ENCODE results near the gene RCL1. TPM values are rescaled to one million over a fixed set of nuclear protein-coding genes. Genes with fewer than 3 reads are reported as not detected.

RCL1 gene
- polyA plus RNA-seq, 1 donor (not counting 4 experiments of a cell fraction or from before 2014, with no cell fraction given), result 16.6 TPM

DNA sequence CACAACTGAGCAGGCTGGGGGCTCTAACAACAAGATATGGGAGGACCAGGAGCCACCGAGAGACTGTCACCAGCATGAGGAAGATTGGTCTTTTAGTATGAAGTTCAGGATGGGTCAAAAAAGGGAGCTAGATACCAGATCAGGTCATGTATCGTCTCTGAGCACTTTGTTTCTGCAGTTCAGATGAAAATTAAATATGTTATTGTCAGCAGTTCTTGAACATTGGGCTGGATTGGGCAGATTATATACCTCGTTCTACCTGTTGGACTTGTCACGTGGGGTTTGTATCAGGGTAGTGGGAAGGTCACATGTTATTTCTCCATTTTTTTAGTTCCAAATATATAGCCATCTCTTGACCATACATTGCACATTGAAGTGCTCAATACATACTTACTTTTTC, 47.3 kb downstream of the RCL1 start:
- Histone ChIP-seq H3K36me3 (ENCODE audit: control insufficient read depth in 2 of 2, extremely low read depth in 1 of 2, insufficient read depth in 2 of 2, low read length in 2 of 2) (peaks cover 5 to 8% of the 10 kb centered on the region in 2 experiments), H3K4me2 (ENCODE audit: control insufficient read depth, extremely low read depth, insufficient read depth, low read depth, low read length) (no peak overlapping the region), H4K20me1 (ENCODE audit: control insufficient read depth, extremely low read depth, insufficient read depth, low read length) (no peaks in the 10 kb centered on the region), H3K4me3 (ENCODE audit: control insufficient read depth in 2 of 3, extremely low read depth in 1 of 3, insufficient read depth in 2 of 3, low read depth in 1 of 3, low read length in 3 of 3) (no peak overlapping the region), H3K27me3 (ENCODE audit: control insufficient read depth, extremely low read depth, insufficient read depth, low read length) (no peaks in the 10 kb centered on the region), H3K79me2 (ENCODE audit: control insufficient read depth, insufficient read depth, low read length) (peaks cover 2% of the 10 kb centered on the region), H3K27ac (ENCODE audit: control insufficient read depth, insufficient read depth, low read length) (no peak overlapping the region), H2AFZ (ENCODE audit: control insufficient read depth, low read length) (no peak overlapping the region), H3K4me1 (ENCODE audit: control insufficient read depth, extremely low read depth, insufficient read depth, low read length) (no peaks in the 10 kb centered on the region), H3K9me3 (ENCODE audit: control insufficient read depth, low read depth, low read length) (no peaks in the 10 kb centered on the region), H3K9ac (ENCODE audit: control insufficient read depth, extremely low read depth, insufficient read depth, low read length) (no peak overlapping the region), H3K9me1 (ENCODE audit: control insufficient read depth, extremely low read depth, insufficient read depth, low read length) (no peaks in the 10 kb centered on the region)
- no peak for FAIRE-seq
- DNase-seq (ENCODE audit: low read depth, low spot score), result no peak
- dilution Hi-C loops (cut with MboI; ENCODE audit: extremely low pct_ligation_motif_present, low sequenced_read_pairs), result no loop called here
- TF ChIP-seq, protein P1, sequence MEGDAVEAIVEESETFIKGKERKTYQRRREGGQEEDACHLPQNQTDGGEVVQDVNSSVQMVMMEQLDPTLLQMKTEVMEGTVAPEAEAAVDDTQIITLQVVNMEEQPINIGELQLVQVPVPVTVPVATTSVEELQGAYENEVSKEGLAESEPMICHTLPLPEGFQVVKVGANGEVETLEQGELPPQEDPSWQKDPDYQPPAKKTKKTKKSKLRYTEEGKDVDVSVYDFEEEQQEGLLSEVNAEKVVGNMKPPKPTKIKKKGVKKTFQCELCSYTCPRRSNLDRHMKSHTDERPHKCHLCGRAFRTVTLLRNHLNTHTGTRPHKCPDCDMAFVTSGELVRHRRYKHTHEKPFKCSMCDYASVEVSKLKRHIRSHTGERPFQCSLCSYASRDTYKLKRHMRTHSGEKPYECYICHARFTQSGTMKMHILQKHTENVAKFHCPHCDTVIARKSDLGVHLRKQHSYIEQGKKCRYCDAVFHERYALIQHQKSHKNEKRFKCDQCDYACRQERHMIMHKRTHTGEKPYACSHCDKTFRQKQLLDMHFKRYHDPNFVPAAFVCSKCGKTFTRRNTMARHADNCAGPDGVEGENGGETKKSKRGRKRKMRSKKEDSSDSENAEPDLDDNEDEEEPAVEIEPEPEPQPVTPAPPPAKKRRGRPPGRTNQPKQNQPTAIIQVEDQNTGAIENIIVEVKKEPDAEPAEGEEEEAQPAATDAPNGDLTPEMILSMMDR (optimal IDR thresholded peaks at IDR 0.05 in 1 of 3, IDR thresholded peaks at IDR 0.05 in 1 of 3, conservative IDR thresholded peaks at IDR 0.05 in 1 of 3; ENCODE audit: extremely low read depth in 1 of 3, insufficient read depth in 2 of 3, low read length in 3 of 3), result no peak
- no peak for TF ChIP-seq EZH2 (IDR thresholded peaks at IDR 0.05; ENCODE audit: low read length)

DNA sequence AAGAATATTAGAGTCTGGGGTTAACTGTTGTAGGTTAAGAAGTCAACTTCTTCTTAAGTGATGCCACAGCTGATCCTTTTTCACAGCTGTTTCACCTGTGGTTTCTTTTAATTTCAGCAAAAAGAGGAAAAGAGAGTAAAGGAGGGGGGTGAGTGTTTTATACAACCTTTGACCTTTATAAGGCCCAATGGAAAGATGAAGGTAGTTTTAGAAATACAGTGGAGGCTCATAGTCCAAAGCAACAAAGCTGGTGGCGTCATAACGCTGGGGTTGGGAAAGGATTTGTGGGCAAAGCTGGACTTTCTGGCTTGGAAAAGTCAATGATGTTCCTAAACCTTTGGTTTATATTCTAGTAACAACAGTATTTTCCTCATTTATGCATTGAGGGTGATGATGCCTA, 49.5 kb downstream of the RCL1 start:
- dilution Hi-C loops (cut with MboI; ENCODE audit: extremely low pct_ligation_motif_present, low sequenced_read_pairs), result no loop called here
- Histone ChIP-seq H3K9me3 (ENCODE audit: control insufficient read depth, low read depth, low read length) (no peaks in the 10 kb centered on the region), H3K4me1 (ENCODE audit: control insufficient read depth, extremely low read depth, insufficient read depth, low read length) (no peaks in the 10 kb centered on the region), H3K9ac (ENCODE audit: control insufficient read depth, extremely low read depth, insufficient read depth, low read length) (no peak overlapping the region), H2AFZ (ENCODE audit: control insufficient read depth, low read length) (no peak overlapping the region), H3K79me2 (ENCODE audit: control insufficient read depth, insufficient read depth, low read length) (no peaks in the 10 kb centered on the region), H3K9me1 (ENCODE audit: control insufficient read depth, extremely low read depth, insufficient read depth, low read length) (no peaks in the 10 kb centered on the region), H3K4me3 (ENCODE audit: control insufficient read depth in 2 of 3, extremely low read depth in 1 of 3, insufficient read depth in 2 of 3, low read depth in 1 of 3, low read length in 3 of 3) (no peak overlapping the region), H4K20me1 (ENCODE audit: control insufficient read depth, extremely low read depth, insufficient read depth, low read length) (no peaks in the 10 kb centered on the region), H3K27me3 (ENCODE audit: control insufficient read depth, extremely low read depth, insufficient read depth, low read length) (no peaks in the 10 kb centered on the region), H3K36me3 (ENCODE audit: control insufficient read depth in 2 of 2, extremely low read depth in 1 of 2, insufficient read depth in 2 of 2, low read length in 2 of 2) (peaks cover 9 to 11% of the 10 kb centered on the region in 2 experiments), H3K27ac (ENCODE audit: control insufficient read depth, insufficient read depth, low read length) (no peak overlapping the region), H3K4me2 (ENCODE audit: control insufficient read depth, extremely low read depth, insufficient read depth, low read depth, low read length) (no peak overlapping the region)
- DNase-seq (ENCODE audit: low read depth, low spot score) (no peak), FAIRE-seq (no peak)
- TF ChIP-seq EZH2 (IDR thresholded peaks at IDR 0.05; ENCODE audit: low read length), result no peak
- TF ChIP-seq, protein P1 (optimal IDR thresholded peaks at IDR 0.05 in 1 of 3, IDR thresholded peaks at IDR 0.05 in 1 of 3, conservative IDR thresholded peaks at IDR 0.05 in 1 of 3; ENCODE audit: extremely low read depth in 1 of 3, insufficient read depth in 2 of 3, low read length in 3 of 3), result no peak
